ENCODE data around the gene RCC1. TPM values are rescaled to one million over a fixed set of nuclear protein-coding genes. Genes with fewer than 3 reads are reported as not detected.
"Not testable (repeated sequence)": the region's sequence is repeated elsewhere in the genome, so short reads cannot be mapped to it uniquely, and the experiment has no call there.

RCC1 gene
- total RNA-seq, 4 donors from 2014 or later, result 19.8 to 36.8 (median 25.3) TPM

- H3K27ac ChIP-seq, result peak overlapping the region; percentile 87
- WGBS, result 11% methylated on average over 19 of the region's 21 CpGs
- no peak for TF ChIP-seq POLR2AphosphoS5 (IDR thresholded peaks at IDR 0.05)
- TF ChIP-seq POLR2A (IDR thresholded peaks at IDR 0.05), result no peak
- no peak for TF ChIP-seq CTCF (IDR thresholded peaks at IDR 0.05)
- no peak for TF ChIP-seq EP300 (IDR thresholded peaks at IDR 0.05)
- H3K9me3 ChIP-seq, result no peaks in the 10 kb centered on the region
- H3K4me1 ChIP-seq, result peaks cover 19% of the 10 kb centered on the region
- no peaks in the 10 kb centered on the region for H3K27me3 ChIP-seq
- DNase-seq (ENCODE audit: low spot score in 2 of 2), result no peak
- peak overlapping the region; percentile 64 for H3K4me3 ChIP-seq
- H3K36me3 ChIP-seq, result peaks cover 14% of the 10 kb centered on the region
Observed at GRCh38 chr1:28518745-28519341, 13.0 kb downstream of the RCC1 start.

DNA sequence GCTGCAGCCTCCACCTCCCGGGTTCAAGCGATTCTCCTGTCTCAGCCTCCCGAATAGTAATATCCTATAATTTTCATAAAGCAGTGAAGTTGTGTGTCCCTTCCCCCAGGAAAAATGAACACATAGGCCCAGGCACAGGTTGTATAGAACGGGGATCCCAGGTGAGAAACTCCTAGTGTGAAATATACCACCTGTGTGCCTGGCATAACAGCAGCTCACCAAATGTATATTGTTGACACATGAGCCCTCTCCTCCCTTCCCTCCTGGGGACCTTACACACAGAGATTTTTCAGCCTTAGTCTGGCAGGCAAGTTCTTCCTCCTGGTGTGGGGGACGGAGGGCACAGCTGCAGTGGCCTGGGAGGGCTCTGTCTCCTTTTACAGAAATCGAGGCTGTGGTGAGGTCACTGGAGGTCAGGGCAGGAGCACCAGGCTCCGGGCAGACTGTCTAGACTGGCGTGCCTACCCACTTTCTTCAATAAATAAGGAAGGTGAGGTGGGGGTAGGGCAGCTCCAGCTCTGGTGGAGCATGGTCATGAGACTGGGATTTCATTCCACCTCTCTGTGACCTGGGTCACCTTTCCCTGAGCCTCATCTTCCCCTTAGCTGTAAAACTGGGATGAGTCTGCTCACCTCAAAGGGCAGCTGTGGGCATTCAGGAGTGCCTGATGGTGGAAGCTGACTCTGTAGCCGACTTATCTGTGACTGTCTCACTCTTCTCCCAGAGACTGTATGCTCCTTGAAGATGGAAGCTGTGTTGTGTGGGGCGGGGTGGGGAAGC, 14.3 kb downstream of the RCC1 start:
- Histone ChIP-seq H3K4me3 (no peak overlapping the region), H3K4me1 (peaks cover 19% of the 10 kb centered on the region), H3K27me3 (no peaks in the 10 kb centered on the region), H3K36me3 (peaks cover 3% of the 10 kb centered on the region), H3K9me3 (no peaks in the 10 kb centered on the region), H3K27ac (no peak overlapping the region)
- TF ChIP-seq POLR2A (IDR thresholded peaks at IDR 0.05), result no peak
- no peak for TF ChIP-seq CTCF (IDR thresholded peaks at IDR 0.05)
- TF ChIP-seq EP300 (IDR thresholded peaks at IDR 0.05), result no peak
- TF ChIP-seq POLR2AphosphoS5 (IDR thresholded peaks at IDR 0.05), result no peak
- 74% methylated on average over 10 of the region's 10 CpGs for WGBS
- no peak for DNase-seq (ENCODE audit: low spot score in 2 of 2)

- not testable (repeated sequence) for H3K4me3 ChIP-seq; H3K27me3 ChIP-seq; DNase-seq (ENCODE audit: low spot score in 2 of 2); H3K9me3 ChIP-seq; H3K36me3 ChIP-seq; H3K27ac ChIP-seq
- peaks cover 19% of the 10 kb centered on the region for H3K4me1 ChIP-seq
- 85% methylated on average over 12 of the region's 12 CpGs for WGBS
Observed at GRCh38 chr1:28520796-28521195, 15.0 kb downstream of the RCC1 start.

DNA sequence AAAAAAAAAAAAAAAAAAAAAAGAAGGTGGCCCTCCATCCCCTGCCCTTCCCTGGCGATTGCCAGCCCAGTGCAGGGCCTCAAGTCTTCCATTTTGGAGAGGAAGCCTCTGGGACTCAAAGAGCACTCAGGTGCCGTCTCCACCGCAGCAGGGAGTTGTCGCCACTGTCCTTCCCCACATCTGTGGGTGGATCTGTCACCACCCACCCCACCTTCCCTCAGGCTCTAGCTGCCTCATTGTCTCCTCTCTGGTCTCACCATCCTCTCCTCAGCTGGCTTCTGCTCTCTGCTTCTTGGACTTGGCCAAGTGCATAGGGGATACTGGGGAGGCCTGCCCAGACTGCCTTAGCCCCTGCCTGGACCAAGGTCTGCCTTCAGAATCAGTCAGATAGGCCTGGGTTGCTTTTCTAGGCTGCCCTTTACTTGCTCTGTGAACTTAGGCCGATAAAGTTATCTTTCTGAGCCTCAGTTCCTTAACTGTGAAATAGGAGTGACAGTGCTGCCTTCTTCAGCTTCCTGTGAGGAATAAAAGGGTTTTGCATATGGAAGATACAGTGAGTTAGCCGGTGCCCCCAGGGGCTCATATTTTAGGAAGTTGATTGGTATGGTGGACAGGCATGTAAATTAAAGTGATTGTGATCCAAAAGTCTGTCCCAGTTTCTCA, 15.8 kb downstream of the RCC1 start:
- 81% methylated on average over 6 of the region's 6 CpGs for WGBS

GRCh38 chr1:28522537-28522936, 16.7 kb downstream of the RCC1 start:
- peaks cover 14% of the 10 kb centered on the region for H3K4me1 ChIP-seq
- H3K9me3 ChIP-seq; H3K27ac ChIP-seq; H3K36me3 ChIP-seq; DNase-seq (ENCODE audit: low spot score in 2 of 2); H3K4me3 ChIP-seq; H3K27me3 ChIP-seq: not testable (repeated sequence)
- 95% methylated on average over 9 of the region's 9 CpGs for WGBS

More for the DNA sequence above, 15.8 kb downstream of the RCC1 start:
- H3K9me3 ChIP-seq, result no peaks in the 10 kb centered on the region
- H3K4me3 ChIP-seq, result no peak overlapping the region
- H3K27ac ChIP-seq, result no peak overlapping the region
- TF ChIP-seq POLR2AphosphoS5 (IDR thresholded peaks at IDR 0.05) (no peak), EP300 (IDR thresholded peaks at IDR 0.05) (no peak), POLR2A (IDR thresholded peaks at IDR 0.05) (no peak), CTCF (IDR thresholded peaks at IDR 0.05) (no peak)
- no peaks in the 10 kb centered on the region for H3K36me3 ChIP-seq
- H3K4me1 ChIP-seq, result peaks cover 19% of the 10 kb centered on the region
- no peak for DNase-seq (ENCODE audit: low spot score in 2 of 2)
- H3K27me3 ChIP-seq, result no peaks in the 10 kb centered on the region

GRCh38 chr1:28525002-28525642, 19.3 kb downstream of the RCC1 start:
- not testable (repeated sequence) for DNase-seq (ENCODE audit: low spot score in 2 of 2); H3K36me3 ChIP-seq; H3K27me3 ChIP-seq; H3K9me3 ChIP-seq; H3K4me3 ChIP-seq; H3K4me1 ChIP-seq; H3K27ac ChIP-seq
- 80% methylated on average over 10 of the region's 10 CpGs for whole genome bisulfite sequencing

Measured in suprapubic skin (tissue), 4 donors.